Inflammatory macrophage treated with lipopolysaccharide for 1 hour (primary cell): ENCODE results near the gene IFNLR1.

Experiments
- DNase-seq, 2 donors: peaks; one replicate each; pipeline ENCODE4 v3.0.0-alpha.2; 2020 to 2022

IFNLR1 gene

DNA sequence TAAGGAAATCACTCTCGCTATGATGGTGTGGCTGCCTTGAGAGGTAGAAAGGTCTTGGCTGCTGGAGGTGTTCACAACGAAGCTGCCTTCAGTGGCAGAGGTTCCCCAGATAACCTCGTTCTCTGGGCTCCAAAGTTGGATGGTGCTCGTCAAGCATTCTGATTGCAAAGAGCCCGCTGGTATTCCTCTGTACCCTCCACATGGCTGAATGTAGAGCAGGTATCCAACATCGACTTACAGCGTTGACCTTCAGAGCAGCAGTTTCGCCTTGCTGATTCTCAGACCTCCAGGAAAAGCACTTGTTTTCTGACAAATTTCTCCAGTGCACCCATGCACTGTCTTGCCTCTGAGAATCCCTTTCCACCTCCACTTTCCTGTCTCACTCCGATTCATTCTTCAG, 39.9 kb downstream of the IFNLR1 start:
- no peak for DNase-seq

DNA sequence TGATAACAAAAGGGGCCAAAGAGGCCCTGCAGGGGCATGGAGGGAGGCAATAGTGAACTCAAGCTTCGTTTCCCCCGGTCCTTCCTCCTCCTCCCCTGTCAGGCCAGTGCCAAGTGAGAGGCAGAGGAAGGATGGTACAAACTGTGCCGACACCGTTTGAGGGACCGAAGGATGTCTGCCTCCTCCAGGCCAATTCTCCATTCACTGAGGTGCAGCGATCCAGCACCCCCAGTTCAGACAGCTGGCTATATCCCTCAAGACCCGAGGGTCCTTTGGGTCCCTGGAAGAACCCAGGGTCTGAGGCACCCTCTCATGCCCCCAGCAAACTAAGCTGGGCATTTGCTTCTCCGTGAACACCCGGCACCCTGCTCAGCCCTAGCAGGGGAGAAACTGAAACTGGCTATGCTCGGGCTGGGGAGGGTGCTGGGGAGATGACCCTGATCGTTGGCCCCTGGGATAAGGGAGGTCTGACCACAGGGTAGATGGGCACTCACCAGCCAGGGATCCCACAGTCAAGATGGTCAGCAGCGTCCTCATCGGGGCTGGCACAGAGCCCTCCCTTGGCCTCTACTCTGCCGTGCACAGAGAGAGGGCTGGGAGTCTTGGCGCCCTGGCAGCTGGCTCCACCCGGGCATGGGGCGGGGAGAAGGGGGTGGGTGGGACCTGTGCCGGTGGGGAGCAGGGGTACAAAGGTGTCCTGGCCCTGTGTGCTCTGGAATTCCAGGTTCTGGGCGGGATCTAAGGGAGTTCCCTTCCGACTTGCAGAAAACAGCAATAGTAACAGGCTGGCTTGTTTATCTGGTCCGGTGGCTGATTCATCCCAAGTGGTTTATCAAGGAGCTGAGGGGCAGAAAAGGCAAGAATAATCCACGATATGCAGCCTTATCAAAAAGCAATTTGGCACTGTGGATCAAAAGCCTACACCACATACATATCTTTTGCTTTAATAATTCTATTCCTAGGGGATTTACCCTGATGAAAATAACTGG, 44.2 kb downstream of the IFNLR1 start, which contains the start of gene IL22RA1:
IL22RA1 (minus strand) TSS at position 595 of the 989 bp plus-strand sequence; CDS start at position 537, 58 bp downstream.
- DNase-seq: no peak

DNA sequence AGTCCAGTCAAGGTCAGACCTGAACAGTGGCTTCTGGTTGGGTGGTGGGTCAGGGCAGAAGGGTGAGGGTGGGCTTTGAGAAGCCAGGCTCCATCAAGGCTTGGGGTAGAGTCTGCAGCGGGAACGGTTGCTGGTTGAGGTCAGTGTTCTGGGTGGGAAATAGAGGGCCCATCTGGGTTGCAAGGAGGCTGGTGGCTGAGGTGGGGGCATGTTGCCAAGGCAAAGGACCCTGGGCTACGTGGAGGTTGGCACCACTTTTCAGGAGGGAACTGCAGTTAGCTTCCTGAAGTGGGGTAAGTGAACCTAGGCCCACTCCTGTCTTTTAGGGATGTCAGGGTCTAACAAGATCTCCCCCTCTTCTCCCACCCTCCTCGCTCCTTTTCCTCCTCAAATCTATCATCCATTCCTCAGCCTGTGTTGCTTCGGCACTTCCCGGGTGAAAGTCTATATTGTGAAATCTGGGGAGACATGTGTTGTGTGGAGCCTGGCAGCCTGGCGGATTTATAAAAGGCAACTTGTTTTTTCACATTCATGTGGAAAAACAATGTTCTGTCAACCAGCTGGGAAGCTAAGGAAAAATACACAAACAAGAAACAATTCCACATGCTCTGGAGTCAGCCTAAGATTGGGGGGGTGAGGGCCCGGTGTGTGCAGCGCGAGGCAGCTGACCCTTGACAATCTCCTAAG, 45.6 kb downstream of the IFNLR1 start:
- no peak for DNase-seq

DNA sequence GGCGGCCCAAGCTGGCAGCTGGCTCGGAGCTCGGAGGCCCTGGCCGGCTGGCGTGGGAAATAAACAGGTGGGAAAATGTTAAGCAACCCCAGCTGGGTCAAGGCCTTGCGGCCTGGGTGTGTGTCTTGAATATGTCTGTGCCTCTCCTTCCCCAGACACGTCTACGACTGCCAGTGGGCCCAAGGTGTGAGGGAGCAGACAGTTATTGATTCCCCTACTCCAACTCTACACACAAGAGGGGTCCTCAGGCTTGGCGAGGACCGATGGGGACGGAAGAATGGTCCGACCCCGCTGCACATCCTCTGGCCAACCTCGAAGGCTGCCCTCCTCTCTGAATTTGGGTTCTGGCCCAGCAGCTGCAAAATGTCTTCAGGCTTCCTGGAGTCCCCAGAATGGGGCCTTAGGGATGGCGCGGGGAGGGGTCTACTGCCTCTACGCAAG, 46.3 kb downstream of the IFNLR1 start:
- no peak for DNase-seq

DNA sequence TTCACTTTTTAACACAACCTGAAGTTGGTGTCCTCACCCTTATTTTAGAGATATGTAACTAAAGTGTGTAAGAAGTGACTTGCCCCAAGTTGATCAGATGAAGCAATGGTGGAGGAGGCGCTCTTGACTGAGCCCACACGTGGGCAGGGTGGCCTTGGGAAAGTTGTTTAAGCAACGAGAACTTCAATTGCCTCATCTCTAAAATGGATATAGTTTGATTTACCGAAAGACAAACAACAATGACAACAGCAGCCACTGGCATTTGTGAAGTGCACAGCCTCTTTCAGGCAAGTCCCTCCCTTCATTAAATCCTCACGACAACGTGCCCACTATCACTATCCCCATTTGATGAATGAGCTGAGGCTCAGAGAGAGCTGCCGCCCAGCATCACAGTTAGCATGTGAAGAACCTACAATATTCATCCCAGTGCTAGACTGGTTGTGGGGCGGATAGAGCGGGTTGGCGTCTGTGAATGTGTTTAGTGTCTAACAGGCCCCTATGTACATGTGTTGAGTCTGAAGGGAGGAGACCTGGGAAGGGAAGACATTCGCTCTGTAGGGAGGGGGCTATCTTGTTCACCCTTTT, 47.2 kb downstream of the IFNLR1 start:
- DNase-seq: peak; percentile 38 to 85

DNA sequence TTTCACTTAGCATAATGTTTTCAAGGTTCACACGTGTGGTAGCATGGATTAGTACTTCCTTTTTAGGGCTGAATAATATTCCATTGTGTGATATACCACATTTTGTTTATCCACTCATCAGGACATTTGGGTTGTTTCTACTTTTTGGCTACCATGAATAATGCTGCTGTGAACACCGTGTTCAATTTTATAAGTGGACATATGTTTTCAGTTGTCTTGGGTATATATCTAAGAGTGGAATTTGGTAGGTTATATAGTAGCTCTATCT, 47.9 kb downstream of the IFNLR1 start:
- no peak for DNase-seq

DNA sequence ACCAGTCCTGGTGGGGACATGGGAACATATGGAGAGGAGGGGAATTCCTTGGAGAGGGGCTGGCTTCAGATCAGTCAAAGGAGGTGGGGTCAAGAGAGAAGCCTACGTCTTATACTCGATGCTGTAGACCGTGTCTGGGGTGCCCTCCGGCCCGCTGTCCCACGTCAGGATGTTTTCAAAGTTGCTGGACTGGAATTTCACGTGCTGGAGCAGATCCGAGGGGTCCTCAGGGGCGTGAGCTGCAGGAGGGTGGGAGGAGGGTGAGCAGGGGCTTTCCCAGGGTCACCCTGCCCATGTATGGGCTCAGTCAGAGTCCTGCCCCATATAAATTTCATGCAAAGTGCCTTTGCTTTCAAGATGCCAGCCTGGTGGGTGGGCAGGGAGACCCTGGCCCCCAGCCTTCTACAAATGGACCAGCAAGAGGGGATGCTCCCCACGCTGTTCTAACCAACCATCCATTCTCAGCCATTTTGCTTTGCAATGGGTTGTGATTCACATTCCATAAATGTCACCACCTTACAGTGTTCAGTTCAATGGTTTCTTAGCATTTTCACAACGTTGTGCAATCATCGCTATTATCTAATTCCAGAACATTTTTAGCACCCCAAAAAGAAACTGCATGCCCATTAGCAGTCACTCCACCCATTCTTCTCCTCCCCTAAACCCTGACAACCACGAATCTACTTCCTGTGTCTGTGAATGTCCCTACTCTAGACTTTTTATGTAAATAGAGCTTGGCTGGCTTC, 48.4 kb downstream of the IFNLR1 start:
- peak; percentile 2 to 59 for DNase-seq

DNA sequence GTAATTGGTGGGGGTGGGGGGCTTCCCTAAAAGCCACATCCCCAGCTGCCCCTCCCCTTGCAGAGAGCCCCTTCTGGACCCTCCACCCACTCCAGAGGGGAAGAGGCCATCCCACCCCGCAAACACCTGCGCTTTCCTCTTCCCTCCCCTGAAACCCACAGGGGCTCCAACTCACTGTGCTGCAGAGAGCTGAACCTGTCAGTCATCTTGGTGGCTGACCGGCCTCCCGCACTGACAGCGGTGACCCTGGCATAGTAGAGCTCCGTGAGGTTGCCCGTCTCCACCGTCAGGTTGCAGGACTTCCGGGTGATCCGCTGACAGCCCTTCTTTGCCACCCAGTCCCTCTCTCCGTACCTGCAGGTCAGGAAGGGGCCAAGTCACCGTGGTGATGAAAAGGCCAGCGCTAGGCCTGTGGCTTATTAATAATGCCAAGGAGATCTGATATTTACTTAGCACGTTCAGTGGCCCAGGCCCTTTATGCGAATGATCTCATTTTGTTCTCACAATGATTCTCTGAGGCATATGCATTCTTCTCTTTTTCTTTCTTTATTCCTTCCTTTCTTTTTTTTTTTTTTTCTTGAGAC, 50.0 kb downstream of the IFNLR1 start:
- no peak for DNase-seq

DNA sequence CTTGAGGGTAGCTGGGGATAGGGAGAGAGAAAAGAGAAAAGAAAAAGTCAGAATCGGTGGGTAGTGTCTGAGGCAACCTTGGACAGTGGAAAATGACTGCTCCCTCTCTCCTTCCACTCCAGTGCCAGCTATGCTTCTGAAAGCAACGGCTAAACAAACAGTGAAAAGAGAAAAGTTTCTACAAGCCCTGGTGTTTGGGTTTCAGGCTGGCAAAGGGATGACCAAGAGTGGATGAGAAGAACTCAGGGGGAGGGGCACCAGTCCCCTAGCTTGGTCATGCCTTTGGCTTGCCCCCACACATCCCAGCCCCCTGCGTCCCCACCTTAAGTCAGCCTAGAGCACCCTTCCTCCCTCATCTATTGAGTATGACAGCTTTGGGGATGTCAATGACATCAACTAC, 52.7 kb downstream of the IFNLR1 start:
- DNase-seq: no peak

DNA sequence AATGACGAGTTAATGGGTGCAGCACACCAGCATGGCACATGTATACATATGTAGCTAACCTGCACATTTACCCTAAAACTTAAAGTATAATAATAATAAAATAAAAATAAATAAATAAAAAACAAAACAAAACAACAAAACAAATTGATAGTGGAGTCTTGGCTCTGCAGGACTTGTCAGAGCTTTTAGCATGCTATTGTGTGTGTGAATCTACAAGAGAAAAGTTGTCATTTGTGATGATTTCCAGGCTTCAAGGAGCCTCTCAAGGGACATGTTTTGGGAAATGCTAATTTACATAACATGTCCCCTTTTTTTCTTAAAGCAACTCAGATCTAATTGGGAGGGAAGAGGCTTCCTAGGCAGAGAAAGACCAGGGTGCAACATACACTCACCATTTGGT, 53.3 kb downstream of the IFNLR1 start:
- no peak for DNase-seq

DNA sequence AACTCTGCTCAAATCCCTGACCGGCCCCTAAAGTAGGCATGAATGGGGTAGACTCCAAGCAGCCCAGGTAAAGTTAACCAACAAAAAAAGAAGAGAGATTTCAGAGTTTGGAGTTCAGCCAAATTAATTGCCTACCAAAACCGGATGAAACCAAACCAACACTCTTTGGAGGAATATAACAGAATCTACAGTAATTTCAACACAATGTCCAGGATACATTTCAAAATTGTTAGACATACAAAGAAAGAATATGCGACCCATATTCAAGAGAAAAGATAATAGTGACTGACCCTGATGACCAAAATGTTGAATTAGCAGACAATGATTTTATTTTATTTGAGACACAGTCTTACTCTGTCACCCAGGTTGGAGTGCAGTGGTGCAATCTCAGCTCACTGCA, 56.7 kb downstream of the IFNLR1 start:
- no peak for DNase-seq

DNA sequence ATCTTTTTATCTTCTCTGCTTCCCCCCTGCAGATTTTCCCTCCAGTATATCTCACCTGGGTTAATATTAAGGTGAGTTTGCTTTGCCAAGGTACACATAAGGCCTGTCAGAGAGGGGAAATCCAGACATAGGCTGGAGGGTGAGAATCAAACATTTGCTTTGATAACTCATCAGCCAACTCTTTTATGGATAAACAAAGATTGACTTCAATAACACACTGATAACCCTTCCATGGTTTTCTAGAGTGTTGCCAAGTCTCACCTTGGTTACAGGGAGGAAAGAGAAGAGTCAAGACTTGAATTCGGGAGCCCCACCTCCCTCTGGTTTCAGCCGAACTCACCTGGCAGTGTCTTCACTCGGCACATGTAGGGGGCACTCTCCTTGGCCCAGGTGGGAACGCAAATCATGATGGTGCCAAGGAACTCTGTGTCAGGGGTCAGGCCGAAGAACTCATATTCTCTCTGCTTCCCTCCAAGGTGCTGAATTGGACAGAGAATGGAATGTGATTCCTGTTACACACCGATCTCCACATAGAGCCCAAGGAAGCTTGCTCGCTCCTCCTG, 59.2 kb downstream of the IFNLR1 start:
- DNase-seq: no peak

DNA sequence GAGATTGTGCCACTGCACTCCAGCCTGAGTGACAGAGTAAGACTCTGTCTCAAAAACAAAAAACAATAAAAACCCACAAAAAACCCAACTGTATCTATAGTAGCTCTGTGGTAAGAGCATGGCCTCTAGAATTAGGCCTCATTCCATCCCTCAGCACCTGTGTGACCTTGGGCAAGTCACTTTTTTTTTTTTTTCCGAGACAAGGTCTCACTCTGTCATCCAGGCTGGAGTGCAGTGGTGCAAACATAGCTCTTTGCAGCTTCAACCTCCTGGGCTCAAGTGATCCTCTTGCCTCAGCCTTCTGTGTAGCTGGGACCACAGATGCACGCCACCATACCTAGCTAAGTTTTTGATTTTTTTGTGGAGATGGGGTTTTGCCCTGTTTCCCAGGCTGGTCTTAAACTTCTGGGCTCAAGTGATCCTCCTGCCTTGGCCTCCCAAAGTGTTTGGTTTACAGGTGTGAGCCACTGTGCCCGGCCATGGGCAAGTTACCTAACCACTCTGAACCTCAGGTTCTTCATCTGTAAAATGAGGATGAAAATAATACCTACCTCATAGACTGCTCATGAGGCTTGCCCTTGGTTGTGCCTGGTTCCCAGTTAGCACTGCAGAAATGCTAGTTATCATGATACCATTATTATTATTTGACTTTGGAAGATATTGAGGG, 59.8 kb downstream of the IFNLR1 start:
- DNase-seq: no peak

DNA sequence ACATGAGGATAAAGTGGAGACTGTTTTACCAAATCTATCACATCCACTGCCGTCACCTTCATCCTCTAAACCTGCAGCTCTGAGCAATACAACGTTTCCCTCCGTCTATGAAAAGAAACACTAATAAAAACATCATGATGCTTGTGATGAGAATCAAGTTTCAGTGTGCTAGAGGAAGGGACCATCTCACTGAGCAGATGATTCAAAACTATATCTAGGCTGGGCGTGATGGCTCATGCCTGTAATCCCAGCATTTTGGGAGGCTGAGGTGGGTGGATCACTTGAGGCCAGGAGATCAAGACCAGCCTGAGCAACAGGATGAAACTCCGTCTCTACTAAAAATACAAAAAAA, 60.4 kb downstream of the IFNLR1 start:
- DNase-seq: no peak

DNA sequence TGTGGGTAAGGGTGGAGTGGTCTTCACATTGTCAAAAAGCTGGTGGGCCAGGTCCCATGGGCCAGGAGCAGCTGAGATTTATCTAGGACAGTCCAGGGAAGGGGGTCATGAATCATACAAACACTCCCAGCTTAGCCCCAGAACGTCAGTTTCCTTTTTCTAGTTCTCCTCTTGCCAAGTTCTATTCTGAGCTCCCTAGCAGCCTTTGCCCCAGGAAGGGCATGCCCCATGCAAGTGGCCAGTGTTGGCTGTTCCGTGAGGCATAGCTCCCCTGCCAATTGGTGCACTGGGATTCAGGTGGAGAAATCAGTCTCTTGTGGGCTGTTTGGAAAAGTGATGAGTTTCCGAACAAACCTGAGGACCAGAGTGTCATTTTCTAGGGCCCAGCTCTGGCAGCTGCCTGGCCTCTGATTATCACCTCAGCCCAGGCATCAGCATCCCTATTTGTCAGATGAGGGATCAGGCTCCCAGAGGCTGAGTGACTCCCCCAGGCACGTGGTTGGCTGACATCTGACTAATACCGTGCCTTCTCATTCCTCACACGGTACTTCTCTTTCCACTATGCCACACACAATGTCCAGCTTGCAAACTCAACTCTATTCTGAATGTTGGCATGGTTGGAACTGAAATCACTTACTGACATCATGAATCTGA, 60.9 kb downstream of the IFNLR1 start:
- peak; percentile 49 to 64 for DNase-seq

DNA sequence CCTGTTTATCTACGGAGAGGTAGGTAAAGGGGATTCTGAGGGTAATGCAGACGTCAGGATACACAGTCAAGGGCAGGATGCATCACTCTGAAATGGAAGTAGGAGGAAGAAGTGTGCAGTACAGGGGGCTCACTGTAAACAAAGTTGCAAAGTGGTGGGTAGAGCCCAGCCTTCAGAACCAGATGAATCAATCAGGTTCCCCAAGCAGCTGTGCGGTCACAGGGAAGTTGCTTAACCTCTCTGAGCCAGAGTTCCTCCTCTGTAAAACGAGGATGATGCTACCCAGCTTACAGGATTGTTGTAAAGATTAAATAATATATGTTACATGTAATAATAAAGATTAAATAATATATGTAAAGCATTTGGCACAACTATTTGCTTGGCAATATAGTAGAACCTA, 61.6 kb downstream of the IFNLR1 start:
- peak; percentile 61 to 74 for DNase-seq

DNA sequence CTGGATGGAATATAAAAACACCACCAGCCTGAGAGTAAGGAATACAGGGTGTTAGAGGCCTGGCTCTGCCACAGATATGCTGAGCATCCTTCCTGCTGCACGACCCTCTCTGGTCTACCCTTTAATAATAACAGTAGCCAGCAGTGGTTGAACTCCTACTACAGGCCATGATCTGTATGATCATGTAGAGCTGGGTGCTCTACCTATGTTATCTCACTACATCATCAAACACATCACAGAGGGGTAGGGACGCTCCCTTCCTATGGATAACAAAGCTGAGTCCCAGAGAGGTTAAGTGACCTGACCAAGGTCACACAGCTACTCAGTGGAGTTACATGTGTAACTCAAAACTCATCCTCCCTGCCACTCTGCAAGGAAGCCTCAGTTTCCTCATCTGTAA, 62.1 kb downstream of the IFNLR1 start:
- no peak for DNase-seq

DNA sequence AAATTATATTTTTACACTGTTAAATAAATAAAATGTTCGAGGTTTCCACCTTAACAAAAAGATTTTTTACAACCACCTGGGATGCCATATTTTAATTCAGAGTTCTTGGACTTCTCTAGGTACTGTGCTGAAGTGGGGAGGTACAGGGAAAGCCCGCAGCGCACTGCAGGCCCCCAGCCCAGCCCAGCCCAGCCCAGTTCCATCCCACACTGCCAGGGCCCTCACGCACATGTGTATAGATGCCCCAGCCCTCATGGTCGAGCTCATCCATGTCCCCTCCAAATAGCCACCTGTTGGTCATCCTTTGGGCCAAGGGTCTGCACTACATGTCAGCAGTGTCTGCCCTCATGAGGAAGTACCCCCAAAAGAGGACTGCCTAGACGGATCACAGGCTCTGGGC, 63.5 kb downstream of the IFNLR1 start:
- no peak for DNase-seq

DNA sequence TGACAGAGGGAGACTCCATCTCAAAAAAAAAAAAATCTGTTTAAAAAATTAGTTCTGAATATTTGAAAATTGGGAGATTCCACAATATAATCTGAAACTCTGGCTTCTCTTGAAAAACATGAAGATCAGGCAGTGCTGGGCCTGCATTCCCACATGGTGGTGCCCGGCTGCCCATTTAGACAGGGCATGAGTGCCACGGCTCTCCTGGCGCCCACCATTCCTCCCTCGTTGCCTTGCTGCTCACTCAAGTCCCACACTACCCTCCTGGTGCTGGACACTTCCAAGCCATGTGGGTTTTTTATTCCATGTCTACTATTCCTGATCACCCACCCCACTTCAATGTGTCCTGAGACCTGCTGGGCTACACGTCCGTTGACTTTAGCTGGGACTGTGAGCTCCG, 64.3 kb downstream of the IFNLR1 start:
- no peak for DNase-seq

DNA sequence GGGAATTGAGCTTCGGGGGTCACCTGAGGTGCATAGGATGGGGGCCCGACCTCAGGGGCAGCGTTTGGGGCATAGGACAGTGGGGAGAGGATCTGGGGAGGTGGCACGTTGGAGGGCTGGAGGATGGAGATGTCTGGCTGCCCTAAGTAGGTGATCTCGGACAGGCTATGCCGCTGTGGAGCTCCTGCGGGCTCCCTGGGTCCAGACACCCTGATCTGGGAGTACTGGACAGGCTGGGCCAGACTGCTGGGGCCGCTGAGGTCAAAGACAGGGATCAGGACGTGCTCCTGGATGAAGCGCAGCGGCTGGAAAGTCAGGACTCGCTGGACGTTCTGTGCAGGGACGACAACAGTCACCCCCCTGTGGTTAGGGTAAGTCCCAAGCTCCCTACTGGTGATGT, 65.7 kb downstream of the IFNLR1 start:
- no peak for DNase-seq

DNA sequence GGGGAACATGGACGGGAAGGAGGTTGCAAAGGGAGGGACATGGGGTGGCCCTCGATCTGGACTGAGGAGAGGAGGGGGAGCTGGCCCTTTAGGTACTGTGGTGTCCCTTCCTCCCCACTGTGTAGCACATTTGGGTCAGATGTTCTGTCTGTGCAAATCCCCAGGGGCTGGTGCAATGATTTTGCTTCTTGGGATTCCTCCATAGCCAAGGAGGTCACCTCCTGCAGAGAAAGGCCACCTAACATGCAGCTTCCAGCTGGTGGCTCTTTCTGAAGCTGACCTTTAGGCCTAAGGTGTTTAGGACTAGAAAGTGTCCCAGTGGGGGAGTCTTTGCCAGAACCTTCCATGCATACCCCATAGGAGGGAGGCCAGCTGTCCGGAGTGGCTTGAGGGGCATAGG, 66.1 kb downstream of the IFNLR1 start:
- DNase-seq: no peak
